ENCODE measurements around the gene FAM200C.

DNA sequence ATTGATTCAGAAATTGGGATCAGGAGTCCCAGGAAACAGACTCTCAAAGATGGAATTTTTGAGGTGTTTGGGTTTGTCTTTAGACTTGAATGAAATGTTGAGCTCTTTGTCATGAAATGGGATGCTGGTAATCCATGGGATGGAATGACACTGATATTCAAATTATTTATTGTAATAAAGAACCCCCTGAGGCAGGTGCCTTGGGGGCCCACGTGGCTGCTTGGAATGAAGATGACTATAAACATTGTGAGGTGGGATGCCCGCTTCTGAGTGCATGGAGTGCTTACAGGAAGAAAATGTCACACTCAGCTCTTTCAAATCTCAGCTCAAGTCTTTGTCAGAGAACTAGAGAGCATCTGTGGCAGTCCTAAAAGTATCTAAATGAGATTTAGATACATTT lies 19.8 kb downstream of the FAM200C start:
- no peak for TF ChIP-seq PPARA (CRISPR knock-in tag; IDR thresholded peaks at IDR 0.05; ENCODE audit: borderline replicate concordance)
- TF ChIP-seq, protein P1, sequence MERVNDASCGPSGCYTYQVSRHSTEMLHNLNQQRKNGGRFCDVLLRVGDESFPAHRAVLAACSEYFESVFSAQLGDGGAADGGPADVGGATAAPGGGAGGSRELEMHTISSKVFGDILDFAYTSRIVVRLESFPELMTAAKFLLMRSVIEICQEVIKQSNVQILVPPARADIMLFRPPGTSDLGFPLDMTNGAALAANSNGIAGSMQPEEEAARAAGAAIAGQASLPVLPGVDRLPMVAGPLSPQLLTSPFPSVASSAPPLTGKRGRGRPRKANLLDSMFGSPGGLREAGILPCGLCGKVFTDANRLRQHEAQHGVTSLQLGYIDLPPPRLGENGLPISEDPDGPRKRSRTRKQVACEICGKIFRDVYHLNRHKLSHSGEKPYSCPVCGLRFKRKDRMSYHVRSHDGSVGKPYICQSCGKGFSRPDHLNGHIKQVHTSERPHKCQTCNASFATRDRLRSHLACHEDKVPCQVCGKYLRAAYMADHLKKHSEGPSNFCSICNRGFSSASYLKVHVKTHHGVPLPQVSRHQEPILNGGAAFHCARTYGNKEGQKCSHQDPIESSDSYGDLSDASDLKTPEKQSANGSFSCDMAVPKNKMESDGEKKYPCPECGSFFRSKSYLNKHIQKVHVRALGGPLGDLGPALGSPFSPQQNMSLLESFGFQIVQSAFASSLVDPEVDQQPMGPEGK (CRISPR knock-in tag; IDR thresholded peaks at IDR 0.05; ENCODE audit: borderline replicate concordance): no peak
